HCT116 (cell line): ENCODE results near the gene BMPER. TPM values are rescaled to one million over a fixed set of nuclear protein-coding genes. Genes with fewer than 3 reads are reported as not detected.

ENCODE experiments used
- ATAC-seq: fragments of 200-7000 bp; cut with Tn5 transposase; 2 replicates; pipeline ENCODE4 v1.9.1; 2020; ENCODE audit warnings: mild to moderate bottlenecking, moderate library complexity
- BruUV-seq: library from RNA; stranded (reverse); fragments of 400-500 nt; replicated peaks from 2 replicates; lab custom pipeline; 2021; lab: Mats Ljungman, UMichigan
- CTCF ChIA-PET: fragments of 300-600 bp; sonication (Branson Sonifier 250); formaldehyde crosslinking; loops from one replicate; lab custom pipeline; 2021; ENCODE audit warnings: antibody characterized with exemption; lab: Charles Lee
- POLR2A ChIA-PET: fragments of 300-600, 350-600 bp; sonication (Branson Sonifier 250); formaldehyde crosslinking; loops from one replicate; lab custom pipeline; 2021; ENCODE audit warnings: antibody characterized with exemption; lab: Charles Lee
- RAD21 ChIA-PET, 2 experiments: fragments of 300-600 bp; sonication (Branson Sonifier 250); formaldehyde crosslinking; loops; one replicate each; lab custom pipeline; 2023; ENCODE audit warnings: low total read pairs in 2 of 2; ENCODE audit not compliant: uncharacterized antibody in 2 of 2, unreplicated experiment in 2 of 2, low non-redundant PET in 1 of 2; lab: Charles Lee
- DNase-seq: peaks from one replicate; pipeline ENCODE4 v3.0.0-alpha.2; 2010; ENCODE audit warnings: low read depth, low spot score
- H2AFZ ChIP-seq: fragments of 200-600 bp; shearing (Covaris generic), sonication (generic); 2 replicates; pipeline ENCODE4 v1.6.1; 2017; ENCODE audit warnings: low read depth, mixed run types, mixed read lengths, antibody characterized with exemption, low read length; ENCODE audit not compliant: poor library complexity, severe bottlenecking
- H3K27ac ChIP-seq: 2 replicates; pipeline ENCODE4 v1.5.1; 2012; ENCODE audit warnings: low read depth, low read length
- H3K27me3 ChIP-seq: fragments of 200-600 bp; sonication (generic); 2 replicates; pipeline ENCODE4 v1.6.1; 2016; ENCODE audit warnings: mixed run types, low read length, mixed read lengths; ENCODE audit not compliant: insufficient read depth
- H3K36me3 ChIP-seq, 2 experiments: fragments of 200-500 bp in 1 of 2; fragments of 200-600 bp in 1 of 2; sonication (Bioruptor generic) in 1 of 2; sonication (generic) in 1 of 2; 2 replicates each; pipeline versions ENCODE4 v1.5.1 to v1.6.1; 2014 to 2016; ENCODE audit warnings: low read length in 2 of 2, inconsistent platforms in 1 of 2, mixed read lengths in 1 of 2, mixed run types in 1 of 2; ENCODE audit not compliant: insufficient read depth in 2 of 2, control insufficient read depth in 1 of 2
- H3K4me1 ChIP-seq, 2 experiments: fragments of 200-600 bp in 1 of 2; sonication (generic) in 1 of 2; 2 replicates each; pipeline versions ENCODE4 v1.5.1 to v1.6.1; 2012 to 2017; ENCODE audit warnings: low read length in 2 of 2, inconsistent platforms in 1 of 2, mild to moderate bottlenecking in 1 of 2, mixed read lengths in 1 of 2, mixed run types in 1 of 2, moderate library complexity in 1 of 2; ENCODE audit not compliant: insufficient read depth in 2 of 2, control insufficient read depth in 1 of 2
- H3K4me2 ChIP-seq: fragments of 200-600 bp; sonication (generic); 2 replicates; pipeline ENCODE4 v1.6.1; 2017; ENCODE audit warnings: mixed run types, low read length, mixed read lengths
- H3K4me3 ChIP-seq, 2 experiments: fragments of 200-600 bp in 1 of 2; sonication (generic) in 1 of 2; replicated peaks in 1 of 2; 2 replicates each; pipeline ENCODE4 v1.5.1; 2011 to 2016; ENCODE audit warnings: low read length in 2 of 2, control low read depth in 1 of 2, low read depth in 1 of 2, mild to moderate bottlenecking in 1 of 2, mixed read lengths in 1 of 2, mixed run types in 1 of 2
- H3K79me2 ChIP-seq: fragments of 200-600 bp; sonication (generic); 2 replicates; pipeline ENCODE4 v1.6.1; 2017; ENCODE audit warnings: mild to moderate bottlenecking, mixed run types, low read length, moderate library complexity, mixed read lengths; ENCODE audit not compliant: insufficient read depth
- H3K9ac ChIP-seq: fragments of 200-600 bp; sonication (generic); 2 replicates; pipeline ENCODE4 v1.6.1; 2016; ENCODE audit warnings: low read length, mixed read lengths
- H3K9me2 ChIP-seq: fragments of 200-600 bp; sonication (generic), shearing (Covaris generic); 2 replicates; pipeline ENCODE4 v1.6.1; 2017; ENCODE audit warnings: mixed run types, mild to moderate bottlenecking, moderate library complexity; ENCODE audit not compliant: insufficient read depth
- H3K9me3 ChIP-seq, 2 experiments: fragments of 200-500 bp in 1 of 2; fragments of 200-600 bp in 1 of 2; sonication (Bioruptor generic) in 1 of 2; sonication (generic) in 1 of 2; 2 replicates each; pipeline ENCODE4 v1.6.1; 2014 to 2017; ENCODE audit warnings: low read length in 2 of 2, mixed read lengths in 2 of 2, inconsistent platforms in 1 of 2, low read depth in 1 of 2, mild to moderate bottlenecking in 1 of 2, mixed run types in 1 of 2, moderate library complexity in 1 of 2; ENCODE audit not compliant: control insufficient read depth in 1 of 2, insufficient read depth in 1 of 2
- H4K20me1 ChIP-seq: fragments of 200-600 bp; sonication (generic), shearing (Covaris generic); 2 replicates; pipeline ENCODE4 v1.6.1; 2017; ENCODE audit warnings: mixed run types, mild to moderate bottlenecking, moderate library complexity; ENCODE audit not compliant: insufficient read depth
- ATF3 ChIP-seq: IDR thresholded peaks from 2 replicates; pipeline ENCODE4 v1.6.1; 2012
- CBX3 ChIP-seq: IDR thresholded peaks from 2 replicates; pipeline ENCODE4 v1.6.1; 2012; ENCODE audit warnings: low read depth
- CEBPB ChIP-seq: IDR thresholded peaks from 2 replicates; pipeline ENCODE4 v1.6.1; 2012; ENCODE audit warnings: low read depth
- ELF1 ChIP-seq: IDR thresholded peaks from 2 replicates; pipeline ENCODE4 v1.6.1; 2012; ENCODE audit warnings: low read depth, borderline replicate concordance
- EZH2 ChIP-seq: fragments of 200-600 bp; sonication (generic); IDR thresholded peaks from 2 replicates; pipeline ENCODE4 v1.6.1; 2017; ENCODE audit warnings: antibody characterized with exemption, mixed run types
- EZH2phosphoT487 ChIP-seq: fragments of 200-600 bp; IDR thresholded peaks from 2 replicates; pipeline ENCODE4 v1.6.1; 2018; ENCODE audit warnings: antibody characterized with exemption, borderline replicate concordance
- FOSL1 ChIP-seq: IDR thresholded peaks from 2 replicates; pipeline ENCODE4 v1.6.1; 2012; ENCODE audit warnings: low read depth
- JUND ChIP-seq: IDR thresholded peaks from 2 replicates; pipeline ENCODE4 v1.6.1; 2012
- MAX ChIP-seq: IDR thresholded peaks from 2 replicates; pipeline ENCODE4 v1.6.1; 2012
- POLR2A ChIP-seq: IDR thresholded peaks from 2 replicates; pipeline ENCODE4 v1.7.0; 2011; ENCODE audit warnings: borderline replicate concordance; ENCODE audit not compliant: insufficient read depth, insufficient read length; ENCODE audit errors: extremely low read depth
- SIN3A ChIP-seq: IDR thresholded peaks from 2 replicates; pipeline ENCODE4 v1.6.1; 2012; ENCODE audit warnings: low read depth
- SRF ChIP-seq: IDR thresholded peaks from 2 replicates; pipeline ENCODE4 v1.6.1; 2012; ENCODE audit warnings: low read depth
- TCF7L2 ChIP-seq: IDR thresholded peaks from 2 replicates; pipeline ENCODE4 v1.7.0; 2011; ENCODE audit warnings: borderline replicate concordance, inconsistent platforms; ENCODE audit not compliant: insufficient read depth, insufficient read length; ENCODE audit errors: extremely low read depth
- YY1 ChIP-seq: IDR thresholded peaks from 2 replicates; pipeline ENCODE4 v1.6.1; 2011; ENCODE audit warnings: low read length, low read depth, moderate library complexity, mild to moderate bottlenecking; ENCODE audit not compliant: insufficient replicate concordance; ENCODE audit errors: extremely low read depth
- ZFX ChIP-seq: fragments of 450-650 bp; IDR thresholded peaks from 2 replicates; pipeline ENCODE4 v1.6.1; 2017
- ZNF274 ChIP-seq: fragments of 200-500 bp; sonication (Bioruptor generic); IDR thresholded peaks from 2 replicates; pipeline ENCODE4 v1.6.1; 2014; ENCODE audit warnings: mild to moderate bottlenecking, low read depth, low read length, inconsistent platforms
- intact Hi-C: fragments of 100-400 bp; cut with micrococcal nuclease; formaldehyde crosslinking; loops from 2 replicates; pipeline ENCODE4 v1.10.0; 2022
- total RNA-seq: library from RNA; stranded (reverse); gene quantifications from one replicate; pipeline ENCODE4 v1.2.1, GENCODE V29; 2021; ENCODE audit not compliant: unreplicated experiment

Gene BMPER
- total RNA-seq, 1 experiment from 2014 or later, result not detected

GRCh38 chr7:34090816-34091215 is 185.5 kb downstream of the BMPER start:
- RAD21 ChIA-PET, result interaction anchor here in 1 of 2 experiments (0.7 kb wide), 1 partner anchor 174 kb away, joined by 3 read pairs; no protein-coding TSS in a partner anchor
- no peak overlapping the region for H3K27ac ChIP-seq
- TF ChIP-seq SRF (no peak), CEBPB (no peak), EZH2phosphoT487 (no peak), SIN3A (no peak), JUND (no peak), YY1 (no peak), ZFX (no peak), EZH2 (no peak), TCF7L2 (no peak), POLR2A (no peak), MAX (no peak), ELF1 (no peak), FOSL1 (no peak), ZNF274 (no peak), ATF3 (no peak), CBX3 (no peak)
- no peaks in the 10 kb centered on the region for H3K9me2 ChIP-seq
- CTCF ChIA-PET, result interaction anchor here (0.7 to 1.7 kb wide), 5 partner anchors 23 to 848 kb away, joined by 3 to 12 read pairs (median 3); no protein-coding TSS in a partner anchor
- intact Hi-C loops, result loop anchor here (1.0 kb wide), 2 partner anchors 339 to 506 kb away; no protein-coding TSS in a partner anchor
- no peak for ATAC-seq
- DNase-seq, result no peak
- POLR2A ChIA-PET, result no interaction called here
- no peak overlapping the region for H3K4me3 ChIP-seq
- no peak overlapping the region for H3K4me2 ChIP-seq
- no peaks in the 10 kb centered on the region for H3K9me3 ChIP-seq
- no peaks in the 10 kb centered on the region for H3K79me2 ChIP-seq
- no peaks in the 10 kb centered on the region for H3K27me3 ChIP-seq
- H2AFZ ChIP-seq, result no peak overlapping the region
- H3K9ac ChIP-seq, result no peak overlapping the region
- no peaks in the 10 kb centered on the region for H3K36me3 ChIP-seq
- BruUV-seq, result no TSS peak
- H3K4me1 ChIP-seq, result no peaks in the 10 kb centered on the region
- H4K20me1 ChIP-seq, result no peaks in the 10 kb centered on the region
